Bronchial epithelial cell (primary cell): ENCODE measurements around the gene FFAR1. TPM values are rescaled to one million over a fixed set of nuclear protein-coding genes. Genes with fewer than 3 reads are reported as not detected.

Experiments
- DNase-seq: peaks from one replicate; pipeline ENCODE4 v3.0.0-alpha.2; 2010; ENCODE audit warnings: low read depth
- FAIRE-seq: peaks from 2 replicates; lab custom pipeline; 2011; peaks lifted over from hg19 to GRCh38; lab: Jason Lieb, UNC
- H3K27me3 ChIP-seq: 2 replicates; pipeline ENCODE4 v1.5.1; 2011; ENCODE audit warnings: low read length; ENCODE audit not compliant: control insufficient read depth, insufficient read depth
- H3K36me3 ChIP-seq: 2 replicates; pipeline ENCODE4 v1.5.1; 2011; ENCODE audit warnings: low read length; ENCODE audit not compliant: control insufficient read depth, insufficient read depth
- H3K4me3 ChIP-seq: 2 replicates; pipeline ENCODE4 v1.5.1; 2011; ENCODE audit warnings: mild to moderate bottlenecking, low read depth, low read length, control low read depth
- CTCF ChIP-seq: IDR thresholded peaks from 2 replicates; pipeline ENCODE4 v1.5.1; 2011; ENCODE audit warnings: mild to moderate bottlenecking, moderate library complexity, low read length, control low read depth, inconsistent platforms; ENCODE audit not compliant: insufficient read depth, severe bottlenecking
- total RNA-seq: library from RNA; depleted of rRNA; stranded (reverse); fragments of >200 nt; gene quantifications from 2 replicates; pipeline ENCODE4 v1.2.1, GENCODE V29; 2014

FFAR1 gene
- total RNA-seq, 1 donor from 2014 or later, result not detected

GRCh38 chr19:35345671-35346111 lies 2.0 kb upstream of the FFAR1 start:
- no peak overlapping the region for H3K4me3 ChIP-seq
- no peaks in the 10 kb centered on the region for H3K36me3 ChIP-seq
- FAIRE-seq, result no peak
- DNase-seq, result no peak
- TF ChIP-seq CTCF, result no peak
- H3K27me3 ChIP-seq, result no peaks in the 10 kb centered on the region

- no peaks in the 10 kb centered on the region for H3K36me3 ChIP-seq
- TF ChIP-seq CTCF, result no peak
- no peaks in the 10 kb centered on the region for H3K27me3 ChIP-seq
- H3K4me3 ChIP-seq, result no peak overlapping the region
- no peak for FAIRE-seq
- no peak for DNase-seq
Measured at GRCh38 chr19:35346193-35347052, 1.3 kb upstream of the FFAR1 start.

- TF ChIP-seq CTCF, result no peak
- Histone ChIP-seq H3K27me3 (no peaks in the 10 kb centered on the region), H3K4me3 (no peak overlapping the region), H3K36me3 (no peaks in the 10 kb centered on the region)
- DNase-seq (no peak), FAIRE-seq (no peak)
Measured at GRCh38 chr19:35347930-35348298, 212 bp downstream of the FFAR1 start.

- Histone ChIP-seq H3K36me3 (no peaks in the 10 kb centered on the region), H3K27me3 (no peaks in the 10 kb centered on the region), H3K4me3 (no peak overlapping the region)
- FAIRE-seq (no peak), DNase-seq (no peak)
- no peak for TF ChIP-seq CTCF
Measured at GRCh38 chr19:35348911-35349611, 1.4 kb downstream of the FFAR1 start.

- FAIRE-seq (no peak), DNase-seq (no peak)
- no peaks in the 10 kb centered on the region for H3K27me3 ChIP-seq
Measured at GRCh38 chr19:35349614-35350521, 2.2 kb downstream of the FFAR1 start.

More at GRCh38 chr19:35349614-35350521, 2.2 kb downstream of the FFAR1 start:
- no peak for TF ChIP-seq CTCF
- Histone ChIP-seq H3K4me3 (no peak overlapping the region), H3K36me3 (no peaks in the 10 kb centered on the region)
